Measurements from ENCODE around the gene VASP.

VASP gene

DNA sequence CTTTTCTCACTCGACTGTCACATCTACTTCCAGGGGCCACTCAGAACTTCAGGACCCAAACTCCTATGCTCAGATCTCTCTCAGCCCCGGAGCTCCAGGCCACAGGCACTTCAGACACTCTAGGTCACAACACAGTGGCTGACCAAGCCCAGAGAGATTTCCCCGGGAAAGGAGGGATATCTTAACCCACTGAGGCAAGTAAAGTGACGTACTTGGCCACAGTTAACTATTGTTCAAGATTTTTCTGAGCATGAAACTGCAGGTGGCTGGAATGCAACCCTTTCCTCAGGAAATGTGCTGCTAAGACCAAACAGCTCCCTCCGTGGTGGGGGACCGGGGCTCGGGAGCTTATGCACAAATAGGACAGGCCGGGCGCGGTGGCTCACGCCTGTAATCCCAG is 53.4 kb downstream of the VASP start:
- DNase-seq, result no peak

GRCh38 chr19:45564131-45564780 is 57.0 kb downstream of the VASP start:
- DNase-seq, result no peak

GRCh38 chr19:45567609-45568008 is 60.3 kb downstream of the VASP start:
- DNase-seq, result no peak

- DNase-seq, result no peak
These were observed 61.5 kb downstream of the VASP start for GRCh38 chr19:45568732-45569131.

GRCh38 chr19:45569619-45570421 is 62.5 kb downstream of the VASP start:
- peak in 1 of 2 experiments; percentile 22 for DNase-seq

GRCh38 chr19:45571457-45572220 is 64.4 kb downstream of the VASP start:
- no peak for DNase-seq

- no peak for DNase-seq
These were observed 67.2 kb downstream of the VASP start for GRCh38 chr19:45574526-45574925.

- DNase-seq, result no peak
These were observed 67.9 kb downstream of the VASP start for GRCh38 chr19:45575216-45575615.

Data from NCI-H446 (cell line).